H54 (cell line): ENCODE results near the gene ERCC5.

Experiments
- DNase-seq: peaks from one replicate; pipeline ENCODE4 v3.0.0; 2011; ENCODE audit warnings: low spot score, mixed read lengths; ENCODE audit not compliant: insufficient read length
- FAIRE-seq: peaks from 3 replicates; lab custom pipeline; 2011; peaks lifted over from hg19 to GRCh38; lab: Jason Lieb, UNC
- POLR2A ChIP-seq: IDR thresholded peaks from 2 replicates; pipeline ENCODE4 v1.6.1; 2011; ENCODE audit warnings: low read depth, mild to moderate bottlenecking, low read length

The ERCC5 gene

GRCh38 chr13:102881819-102882686 lies 36.2 kb downstream of the ERCC5 start:
- DNase-seq (no peak), FAIRE-seq (peak; percentile 57)
- TF ChIP-seq POLR2A: no peak

GRCh38 chr13:102892503-102892902 lies 46.7 kb downstream of the ERCC5 start:
- no peak for DNase-seq
- FAIRE-seq: no peak
- TF ChIP-seq POLR2A: no peak

- FAIRE-seq (no peak), DNase-seq (no peak)
- TF ChIP-seq POLR2A: no peak
These were observed 51.7 kb downstream of the ERCC5 start for GRCh38 chr13:102897371-102898138.

GRCh38 chr13:102900193-102900608 lies 54.4 kb downstream of the ERCC5 start:
- FAIRE-seq (peak; percentile 62), DNase-seq (no peak)
- no peak for TF ChIP-seq POLR2A

- no peak for TF ChIP-seq POLR2A
- DNase-seq (no peak), FAIRE-seq (no peak)
These were observed 55.2 kb downstream of the ERCC5 start for GRCh38 chr13:102901056-102901455.

GRCh38 chr13:102901615-102902305 lies 55.9 kb downstream of the ERCC5 start:
- DNase-seq: no peak
- peak; percentile 78 for FAIRE-seq
- no peak for TF ChIP-seq POLR2A

GRCh38 chr13:102902789-102903347 lies 57.0 kb downstream of the ERCC5 start:
- DNase-seq: no peak
- no peak for TF ChIP-seq POLR2A
- no peak for FAIRE-seq

GRCh38 chr13:102903659-102904407 lies 58.0 kb downstream of the ERCC5 start:
- no peak for TF ChIP-seq POLR2A
- peak; percentile 90 for FAIRE-seq
- no peak for DNase-seq

- FAIRE-seq (no peak), DNase-seq (no peak)
- TF ChIP-seq POLR2A: no peak
These were observed 58.6 kb downstream of the ERCC5 start for GRCh38 chr13:102904408-102904862.

- no peak for TF ChIP-seq POLR2A
- DNase-seq: no peak
- FAIRE-seq: no peak
These were observed 60.3 kb downstream of the ERCC5 start for GRCh38 chr13:102905905-102906771.

GRCh38 chr13:102907016-102907756 lies 61.4 kb downstream of the ERCC5 start:
- no peak for TF ChIP-seq POLR2A
- FAIRE-seq (peak; percentile 23), DNase-seq (no peak)
